Stomach (tissue), 4 donors: Measurements from ENCODE around the gene SEMA5B.

Experiments
- EP300 ChIP-seq: sonication (generic); formaldehyde crosslinking; IDR thresholded peaks from one replicate; pipeline ENCODE4 v1.6.1; 2017; ENCODE audit warnings: antibody characterized with exemption
- POLR2A ChIP-seq, 4 donors: fragments of 450-650 bp; IDR thresholded peaks; one replicate each; pipeline ENCODE4 v1.6.1; 2016; ENCODE audit warnings: antibody characterized with exemption in 4 of 4, control low read depth in 2 of 4, mild to moderate bottlenecking in 1 of 4, moderate library complexity in 1 of 4
- POLR2AphosphoS5 ChIP-seq, 3 donors: sonication (generic); formaldehyde crosslinking; IDR thresholded peaks; one replicate each; pipeline ENCODE4 v1.6.1; 2016; ENCODE audit warnings: antibody characterized with exemption in 3 of 3
- TF ChIP-seq, protein P1 (sequence below), 7 experiments: fragments of 450-650 bp in 4 of 7; fragments of 200-600 bp in 3 of 7; sonication (generic) in 3 of 7; IDR thresholded peaks; one replicate each; pipeline ENCODE4 v1.5.1; 2016 to 2019; ENCODE audit warnings: antibody characterized with exemption in 7 of 7, control low read depth in 2 of 7, mild to moderate bottlenecking in 1 of 7

DNA sequence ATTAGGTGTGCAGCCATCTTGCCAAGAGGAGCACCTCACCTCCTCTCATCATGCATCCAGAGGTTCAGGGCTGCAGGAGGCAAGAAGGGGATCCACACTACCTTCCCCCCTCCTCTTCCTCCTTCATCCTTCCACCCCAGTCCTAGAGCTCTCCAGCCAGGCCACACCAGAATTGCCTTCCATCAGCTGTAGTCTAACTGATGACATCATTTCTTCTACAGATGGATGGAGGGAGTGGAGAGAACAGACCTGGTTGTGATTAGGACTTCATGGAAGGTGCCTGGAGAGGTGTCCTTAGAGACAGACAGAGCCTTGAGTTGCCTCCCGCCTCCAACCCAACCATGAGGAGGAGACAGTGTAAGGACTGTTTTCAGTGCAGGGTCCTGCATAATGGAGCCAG, 14.9 kb downstream of the SEMA5B start:
- TF ChIP-seq, protein P1, sequence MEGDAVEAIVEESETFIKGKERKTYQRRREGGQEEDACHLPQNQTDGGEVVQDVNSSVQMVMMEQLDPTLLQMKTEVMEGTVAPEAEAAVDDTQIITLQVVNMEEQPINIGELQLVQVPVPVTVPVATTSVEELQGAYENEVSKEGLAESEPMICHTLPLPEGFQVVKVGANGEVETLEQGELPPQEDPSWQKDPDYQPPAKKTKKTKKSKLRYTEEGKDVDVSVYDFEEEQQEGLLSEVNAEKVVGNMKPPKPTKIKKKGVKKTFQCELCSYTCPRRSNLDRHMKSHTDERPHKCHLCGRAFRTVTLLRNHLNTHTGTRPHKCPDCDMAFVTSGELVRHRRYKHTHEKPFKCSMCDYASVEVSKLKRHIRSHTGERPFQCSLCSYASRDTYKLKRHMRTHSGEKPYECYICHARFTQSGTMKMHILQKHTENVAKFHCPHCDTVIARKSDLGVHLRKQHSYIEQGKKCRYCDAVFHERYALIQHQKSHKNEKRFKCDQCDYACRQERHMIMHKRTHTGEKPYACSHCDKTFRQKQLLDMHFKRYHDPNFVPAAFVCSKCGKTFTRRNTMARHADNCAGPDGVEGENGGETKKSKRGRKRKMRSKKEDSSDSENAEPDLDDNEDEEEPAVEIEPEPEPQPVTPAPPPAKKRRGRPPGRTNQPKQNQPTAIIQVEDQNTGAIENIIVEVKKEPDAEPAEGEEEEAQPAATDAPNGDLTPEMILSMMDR (IDR thresholded peaks at IDR 0.05) = no peak
- TF ChIP-seq POLR2A (IDR thresholded peaks at IDR 0.05) (no peak), POLR2AphosphoS5 (IDR thresholded peaks at IDR 0.05) (no peak), EP300 (no peak)
